NT2/D1 (cell line): ENCODE results near the gene BTC.

Source experiments
- SUZ12 ChIP-seq: IDR thresholded peaks from 2 replicates; pipeline ENCODE4 v1.6.1; 2011; ENCODE audit not compliant: insufficient read length, insufficient read depth; ENCODE audit errors: extremely low read depth
- ZNF274 ChIP-seq: IDR thresholded peaks from 2 replicates; pipeline ENCODE4 v1.6.1; 2011; ENCODE audit warnings: mild to moderate bottlenecking, low read depth, low read length

GRCh38 chr4:74805601-74806000 is 11.3 kb upstream of the BTC start:
- no peak for TF ChIP-seq SUZ12
- TF ChIP-seq ZNF274, result no peak
